GM21381 (cell line): Measurements from ENCODE around the gene NINJ1.

Experiments used
- ATAC-seq: cut with Tn5 transposase; IDR thresholded peaks from one replicate; pipeline ENCODE4 v1.9.1; 2021; ENCODE audit warnings: mild to moderate bottlenecking, moderate library complexity; ENCODE audit not compliant: unreplicated experiment

NINJ1 gene

DNA sequence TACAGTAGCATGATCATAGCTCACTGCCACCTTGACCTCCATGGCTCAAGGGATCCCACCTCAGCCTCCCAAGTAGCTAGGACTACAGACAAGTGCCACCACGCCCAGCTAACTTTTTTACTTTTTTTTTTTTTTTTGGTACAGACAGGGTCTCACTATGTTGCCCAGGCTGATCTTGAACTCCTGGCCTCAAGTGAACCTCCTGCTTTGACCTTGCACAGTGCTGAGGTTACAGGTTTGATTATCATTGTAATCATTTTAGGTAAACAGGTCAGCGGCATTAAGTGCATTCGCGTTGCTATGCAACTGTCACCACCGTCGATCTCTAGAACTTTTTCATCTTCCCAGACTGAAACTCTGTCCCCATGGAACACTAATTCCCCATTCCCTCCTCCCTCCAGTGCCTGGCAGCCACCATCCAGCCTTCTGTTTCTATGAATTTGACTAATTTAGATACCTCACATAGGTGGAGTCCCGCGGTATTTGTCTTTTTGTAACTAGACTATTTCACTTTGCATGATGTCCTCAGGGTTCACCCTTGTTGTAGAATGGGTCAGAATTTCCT is 43.9 kb downstream of the NINJ1 start:
- ATAC-seq = no peak

DNA sequence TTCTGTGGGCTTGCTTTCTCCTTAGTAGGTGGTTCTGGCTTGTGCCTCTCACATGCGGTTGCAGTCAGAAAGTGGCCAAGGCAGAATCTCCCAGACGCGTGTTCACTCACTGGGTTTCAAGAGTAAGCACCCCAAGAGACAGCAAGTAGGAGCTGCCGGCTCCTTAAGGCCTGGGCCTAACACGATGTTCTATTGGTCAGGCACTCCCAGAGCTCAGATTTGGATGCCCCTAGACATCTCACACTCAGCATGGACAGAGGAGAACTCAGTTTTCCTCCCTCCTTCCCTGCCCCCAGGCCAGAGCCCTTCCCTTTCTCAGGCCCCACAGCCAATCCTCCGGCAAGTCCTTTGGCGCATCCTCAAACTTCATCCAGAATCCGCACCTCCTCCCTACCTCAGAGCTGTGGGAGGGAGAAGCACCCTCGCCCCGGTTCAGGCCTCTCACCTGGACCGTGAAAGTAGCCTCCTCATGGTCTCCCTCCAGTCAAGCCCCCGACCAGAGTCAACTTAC is 44.5 kb downstream of the NINJ1 start:
- no peak for ATAC-seq

DNA sequence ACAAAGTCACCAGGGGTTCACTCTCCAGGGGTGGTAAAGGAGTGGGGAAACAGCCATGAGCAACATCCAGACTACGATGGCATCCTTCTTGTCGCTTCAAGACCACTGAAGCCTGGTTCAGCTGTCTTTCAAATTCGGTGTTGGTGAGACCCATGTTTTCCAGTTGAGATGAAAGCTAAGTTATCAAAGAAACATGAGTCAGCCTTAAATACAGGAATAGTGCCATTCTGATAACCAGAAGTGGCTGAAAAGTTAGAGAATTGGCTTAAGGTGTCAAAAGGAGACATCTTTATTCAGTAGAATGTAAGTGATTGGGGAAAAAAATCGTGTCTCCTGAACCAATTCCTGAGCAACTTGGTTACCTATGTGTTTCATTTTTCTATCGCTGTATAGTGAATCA is 45.0 kb downstream of the NINJ1 start:
- ATAC-seq = no peak

DNA sequence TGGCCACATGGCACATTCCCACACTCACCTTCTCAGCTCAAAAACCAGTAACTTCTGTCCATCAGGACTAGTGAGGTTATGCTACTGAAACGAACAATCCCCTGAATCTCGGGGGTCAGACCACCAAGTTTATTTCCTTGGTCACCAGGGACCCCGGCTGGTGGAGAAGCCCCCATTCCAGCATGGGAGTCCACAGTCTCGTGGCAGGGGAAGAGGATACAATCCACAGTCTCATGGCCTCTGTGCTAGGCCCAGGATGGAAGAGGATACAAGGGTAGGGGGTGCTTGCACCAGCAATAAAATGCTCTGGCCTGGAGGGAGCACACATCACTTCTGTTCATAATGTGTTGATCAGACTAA is 45.4 kb downstream of the NINJ1 start:
- no peak for ATAC-seq

DNA sequence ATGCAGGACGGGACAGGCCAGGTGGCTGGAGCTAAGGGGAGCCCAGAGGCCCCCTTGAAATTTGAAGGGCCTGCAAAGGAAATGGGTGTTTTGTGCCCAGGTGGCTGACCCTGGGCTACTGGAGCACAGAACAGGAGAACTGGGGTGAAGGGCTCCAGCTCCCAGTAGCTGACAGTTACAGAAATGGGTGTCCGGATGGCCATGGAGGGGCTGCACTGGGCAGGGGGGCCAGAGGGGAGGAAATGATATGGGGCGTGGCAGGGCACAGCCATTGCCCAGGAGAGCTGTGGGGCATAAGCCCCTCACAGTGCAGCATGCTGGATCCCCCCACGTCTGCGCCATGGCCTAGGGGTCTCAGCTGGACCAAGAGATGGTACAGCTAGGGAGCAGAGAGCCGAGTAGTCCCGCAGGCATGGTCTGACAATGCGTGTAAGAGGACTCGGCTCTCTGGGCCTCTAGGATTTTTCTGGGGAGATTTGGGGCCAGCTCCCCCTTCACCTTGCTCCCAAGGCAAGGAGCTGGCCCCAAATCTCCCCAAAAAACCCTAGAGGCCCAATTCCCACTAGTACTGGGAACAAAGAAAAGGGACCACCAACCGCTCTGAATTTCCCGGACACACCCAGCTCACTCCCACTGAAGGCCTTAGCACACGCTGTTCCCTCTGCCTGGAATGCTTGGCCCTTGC is 45.9 kb downstream of the NINJ1 start:
- no peak for ATAC-seq

DNA sequence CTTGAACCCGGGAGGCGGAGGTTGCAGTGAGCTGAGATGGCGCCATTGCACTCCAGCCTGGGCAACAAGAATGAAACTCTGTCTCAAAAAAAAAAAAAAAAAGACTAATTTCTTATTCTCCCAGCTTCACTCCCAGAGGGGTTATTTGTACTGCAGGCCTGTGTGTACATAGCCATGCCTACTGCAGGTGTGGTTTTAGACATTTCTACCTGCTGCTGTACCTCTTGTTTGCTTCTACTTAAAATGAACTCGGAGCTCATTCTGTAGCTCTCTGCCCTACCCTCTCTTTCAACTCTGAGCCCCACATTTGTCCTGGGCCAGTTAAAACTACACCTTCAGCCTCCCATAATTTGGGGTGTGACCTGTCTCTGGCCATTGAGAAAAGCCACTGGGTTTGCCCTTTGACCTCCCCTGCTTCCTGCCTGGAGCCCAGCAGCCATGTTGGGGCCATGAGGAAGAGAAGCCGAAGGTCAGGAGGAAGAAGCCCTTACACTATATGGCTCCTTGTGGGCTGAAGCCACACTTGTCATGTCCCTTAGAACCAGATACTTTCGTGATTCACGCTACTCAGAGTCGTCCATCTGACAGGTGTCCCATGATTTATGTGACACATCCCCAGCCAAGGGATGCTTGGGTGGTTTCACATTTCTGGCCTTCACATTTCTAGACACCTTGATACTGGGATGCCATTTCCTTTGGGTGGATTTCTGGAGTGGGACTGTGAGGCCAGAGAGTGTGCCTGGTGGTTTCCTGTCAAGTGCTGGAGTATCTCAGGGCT is 47.4 kb downstream of the NINJ1 start:
- no peak for ATAC-seq

DNA sequence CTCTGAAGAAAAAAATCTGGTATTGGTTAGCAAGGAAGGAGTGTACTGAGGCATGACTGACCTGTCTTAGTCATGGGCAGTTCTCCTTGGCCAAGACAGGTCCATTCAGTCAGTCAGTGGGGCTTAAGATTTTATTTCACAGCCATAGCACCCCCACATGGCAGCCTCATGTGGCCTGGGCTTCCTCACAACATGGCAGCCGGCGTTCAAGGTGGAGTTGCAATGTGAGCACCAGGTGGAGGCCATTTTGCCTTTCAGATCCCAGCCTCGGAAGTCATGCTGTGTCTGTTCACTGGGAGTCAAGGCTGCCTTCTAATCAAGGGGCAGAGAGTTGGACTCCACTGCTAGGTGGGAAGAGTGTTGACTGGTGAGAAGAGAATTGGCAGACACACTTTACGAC is 48.4 kb downstream of the NINJ1 start:
- ATAC-seq = no peak

DNA sequence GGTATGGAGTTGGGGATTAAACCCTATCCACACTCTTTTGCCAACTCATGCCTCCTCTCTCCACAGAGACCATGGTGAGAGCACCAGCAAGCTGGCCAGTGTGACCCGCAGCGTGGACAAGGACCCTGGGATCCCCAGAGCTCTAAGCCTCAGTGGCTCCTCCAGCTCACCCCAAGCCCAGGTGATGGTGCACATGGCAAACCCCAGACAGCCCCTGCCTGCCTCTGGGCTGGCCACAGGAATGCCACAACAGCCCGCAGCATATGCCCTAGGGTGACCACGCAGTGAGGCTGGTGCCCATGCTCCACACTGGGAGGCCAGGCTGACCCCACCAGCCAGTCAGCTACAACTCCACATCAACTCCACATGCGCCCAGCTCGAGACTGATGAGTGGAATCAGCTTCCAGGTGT is 49.6 kb downstream of the NINJ1 start:
- ATAC-seq = no peak

DNA sequence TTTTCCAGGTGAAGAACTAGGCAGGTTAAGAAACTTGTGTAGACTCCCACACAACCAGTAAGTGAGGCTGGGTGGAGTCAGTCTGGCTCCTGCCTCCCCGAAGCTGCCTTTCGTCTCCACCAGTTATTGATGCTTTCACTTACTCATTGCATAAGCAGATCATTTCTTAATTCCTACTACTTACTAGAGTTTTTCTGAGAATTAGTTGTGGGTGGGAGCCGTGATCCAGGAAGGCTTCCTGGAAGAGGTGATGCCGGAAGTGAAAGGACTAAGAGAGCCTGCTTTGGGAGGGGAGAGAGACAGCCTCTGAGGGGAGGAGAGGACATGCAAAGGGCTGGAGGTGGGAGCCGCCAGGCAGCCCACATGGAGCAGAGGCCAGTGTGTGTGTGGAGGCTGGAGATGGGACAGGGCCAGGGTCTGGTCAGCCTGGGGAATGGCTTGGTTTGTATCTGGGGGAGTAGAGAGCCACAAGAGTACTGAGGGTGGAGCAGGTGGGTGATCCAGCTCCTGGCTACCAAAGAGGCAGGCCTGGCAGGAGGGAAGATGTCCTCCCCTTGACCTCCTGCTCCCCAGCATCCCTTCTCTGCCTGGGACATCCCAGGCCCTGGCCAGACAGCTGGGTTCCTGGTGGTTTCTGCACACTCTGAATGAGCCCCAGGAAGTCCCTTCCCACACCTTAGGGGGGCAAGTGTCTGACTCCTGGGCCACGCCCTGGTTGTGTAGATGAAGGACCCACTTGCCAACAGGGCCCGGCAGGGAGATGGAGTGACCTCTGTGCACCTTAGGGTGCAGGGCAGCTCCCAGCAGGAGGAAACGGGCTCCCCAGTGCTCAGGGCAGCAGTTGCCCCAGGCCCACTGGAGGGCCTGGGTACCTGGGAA is 50.2 kb downstream of the NINJ1 start:
- ATAC-seq = no peak

DNA sequence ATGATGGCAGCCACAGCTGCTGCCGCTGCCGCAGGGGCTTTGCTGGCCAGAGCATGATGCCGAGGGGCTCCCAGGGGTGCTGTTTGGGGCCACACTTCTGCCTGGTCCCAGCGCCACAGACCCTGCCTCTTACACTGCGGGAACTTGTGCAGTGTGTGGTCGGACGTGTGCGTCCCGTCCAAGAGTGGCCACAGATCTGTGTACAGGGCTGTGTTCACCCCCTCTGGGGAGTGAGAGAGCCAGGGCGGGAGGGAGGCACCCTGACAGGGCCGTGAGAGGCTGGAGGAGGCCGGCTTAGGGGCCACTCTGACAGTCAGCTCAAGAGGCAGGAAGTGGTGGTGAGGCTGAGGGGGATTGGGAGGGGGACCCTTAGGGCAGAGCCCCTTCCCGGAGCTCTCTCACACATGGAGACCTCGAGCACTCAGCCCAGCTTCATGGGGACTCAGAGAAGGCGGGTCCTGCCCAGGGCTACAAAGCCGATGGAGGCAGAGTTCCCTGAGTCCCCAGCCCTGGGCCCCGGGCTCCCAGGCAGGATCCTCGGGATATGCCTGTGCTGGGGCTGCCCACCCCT is 51.1 kb downstream of the NINJ1 start:
- ATAC-seq = no peak

DNA sequence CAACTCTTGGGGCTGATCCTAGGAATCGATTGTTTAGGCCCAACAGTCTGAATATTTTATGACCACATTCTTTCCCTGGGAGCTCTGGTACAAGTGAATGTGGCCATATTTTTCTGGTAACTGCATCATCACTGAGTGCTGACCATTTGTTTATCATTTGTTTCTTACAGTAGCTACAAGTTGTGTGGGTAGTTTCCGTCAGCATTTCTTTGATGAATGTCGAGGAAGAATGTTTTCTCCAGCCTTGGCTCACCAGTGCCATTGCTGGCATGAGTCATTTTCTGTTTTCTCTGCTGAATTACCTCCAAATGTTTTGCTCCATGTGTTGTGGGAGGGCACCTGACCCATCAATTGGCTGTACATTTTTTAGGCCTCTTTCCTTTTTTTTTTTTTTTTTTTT is 52.1 kb downstream of the NINJ1 start:
- no peak for ATAC-seq

DNA sequence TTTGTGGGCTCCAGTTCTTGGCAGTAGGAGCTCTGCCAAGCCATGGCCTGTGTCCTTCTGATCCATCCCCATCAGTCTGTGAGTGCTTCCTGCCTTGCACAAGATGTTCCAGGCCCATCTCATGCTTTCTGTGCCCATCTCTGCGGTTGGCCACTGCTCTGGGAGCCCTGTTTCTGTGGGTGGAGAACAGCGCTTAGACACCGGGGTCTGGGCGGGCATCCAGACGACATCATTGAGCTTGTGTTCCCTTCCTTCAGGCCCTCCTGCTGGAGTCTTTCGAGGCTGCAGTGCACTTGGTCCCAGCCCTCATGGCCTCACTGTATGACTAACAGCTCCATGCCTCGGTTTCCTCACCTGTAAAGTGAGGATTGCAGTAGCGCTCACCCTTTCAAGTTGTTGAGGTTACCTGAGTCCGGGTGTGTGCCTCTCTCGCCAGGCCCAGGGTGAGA is 52.9 kb downstream of the NINJ1 start:
- ATAC-seq = no peak

DNA sequence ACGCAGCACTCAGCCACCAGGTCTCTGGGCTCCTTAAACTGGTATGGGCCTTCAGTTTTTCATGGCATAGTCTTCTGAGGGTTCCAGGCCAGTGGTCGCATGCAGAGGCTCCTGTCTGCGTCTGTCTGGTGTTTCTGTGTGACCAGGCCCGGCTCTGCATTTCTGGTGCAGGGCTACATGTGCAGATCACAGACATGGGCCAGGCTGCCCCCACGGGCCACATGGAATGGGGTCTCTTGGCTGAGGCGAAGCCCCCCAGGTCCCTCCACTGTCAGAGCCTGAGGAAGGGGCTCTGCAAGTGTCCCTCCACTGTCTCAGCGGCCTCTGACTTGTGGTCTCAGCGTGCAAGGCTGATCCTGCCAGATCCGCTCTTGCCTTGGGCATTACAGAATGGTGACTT is 53.6 kb downstream of the NINJ1 start:
- no peak for ATAC-seq

DNA sequence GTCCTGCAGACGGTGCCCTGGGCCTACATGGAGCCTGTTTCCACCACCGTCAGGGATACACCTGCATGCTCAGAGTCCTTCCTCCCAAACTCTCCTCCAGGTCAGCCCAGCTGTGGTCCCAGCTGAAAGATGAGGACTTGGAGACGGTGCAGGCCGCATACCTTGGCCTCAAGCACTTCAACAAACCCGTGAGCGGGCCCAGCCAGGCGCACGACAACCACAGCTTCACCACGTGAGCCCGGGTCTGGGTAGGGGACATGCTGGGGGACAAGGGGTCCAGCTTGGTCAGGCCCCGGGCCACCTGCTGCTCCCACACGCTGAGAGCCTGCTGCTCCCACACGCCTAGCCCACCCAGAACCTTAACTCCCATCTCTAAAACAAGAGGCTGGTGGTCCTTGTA is 54.7 kb downstream of the NINJ1 start:
- ATAC-seq = no peak

DNA sequence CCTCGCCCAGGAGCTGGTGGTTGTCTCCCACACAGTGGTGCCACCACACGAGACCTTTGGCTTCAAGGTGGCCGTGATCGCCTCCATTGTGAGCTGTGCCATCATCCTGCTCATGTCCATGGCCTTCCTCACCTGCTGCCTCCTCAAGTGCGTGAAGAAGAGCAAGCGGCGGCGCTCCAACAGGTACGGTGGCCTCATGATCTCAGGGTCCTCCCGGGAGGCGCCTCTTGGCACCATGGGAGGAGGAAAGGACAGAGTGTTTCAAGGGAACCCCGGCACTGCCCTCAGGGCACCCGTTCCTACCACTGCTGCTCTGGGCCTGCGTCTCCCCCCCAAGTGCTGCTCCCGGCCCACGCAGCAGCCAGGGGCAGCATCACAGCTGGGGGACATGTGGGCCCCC is 56.2 kb downstream of the NINJ1 start:
- no peak for ATAC-seq

DNA sequence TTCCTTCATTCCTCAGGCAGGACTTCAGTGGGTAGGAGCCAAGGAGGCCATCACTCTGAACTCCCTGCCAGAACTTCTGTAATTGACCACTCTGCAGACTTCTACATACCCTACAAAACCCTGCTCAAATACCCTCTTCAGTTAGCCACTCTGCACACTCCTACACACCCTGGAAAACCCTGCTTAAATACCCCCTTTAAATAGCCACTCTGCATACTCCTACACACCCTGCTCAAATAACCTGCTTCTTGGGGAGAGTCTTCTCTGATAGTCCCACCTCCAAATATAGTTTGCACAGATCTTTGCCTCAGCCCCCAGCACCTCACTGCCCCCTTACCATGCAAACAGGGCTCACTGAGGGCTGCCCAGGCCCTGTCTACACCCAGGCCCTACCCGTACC is 56.7 kb downstream of the NINJ1 start:
- no peak for ATAC-seq

DNA sequence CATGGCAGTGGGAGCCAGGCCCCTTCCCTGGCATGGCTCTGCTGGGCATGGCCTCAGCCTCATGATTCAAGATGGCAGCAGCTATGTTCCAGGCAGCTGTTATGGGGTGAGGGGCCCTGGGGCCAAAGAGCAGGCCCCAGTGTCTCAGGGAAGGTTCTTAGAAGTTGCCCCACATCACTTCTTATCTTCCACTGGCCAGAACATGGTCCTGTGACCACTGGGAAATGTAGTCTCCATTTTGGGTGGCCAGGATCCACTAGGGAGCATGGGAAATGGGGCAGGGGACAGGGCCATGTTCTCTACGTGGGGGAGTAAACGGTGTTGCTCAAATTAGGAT is 57.3 kb downstream of the NINJ1 start:
- ATAC-seq = no peak

DNA sequence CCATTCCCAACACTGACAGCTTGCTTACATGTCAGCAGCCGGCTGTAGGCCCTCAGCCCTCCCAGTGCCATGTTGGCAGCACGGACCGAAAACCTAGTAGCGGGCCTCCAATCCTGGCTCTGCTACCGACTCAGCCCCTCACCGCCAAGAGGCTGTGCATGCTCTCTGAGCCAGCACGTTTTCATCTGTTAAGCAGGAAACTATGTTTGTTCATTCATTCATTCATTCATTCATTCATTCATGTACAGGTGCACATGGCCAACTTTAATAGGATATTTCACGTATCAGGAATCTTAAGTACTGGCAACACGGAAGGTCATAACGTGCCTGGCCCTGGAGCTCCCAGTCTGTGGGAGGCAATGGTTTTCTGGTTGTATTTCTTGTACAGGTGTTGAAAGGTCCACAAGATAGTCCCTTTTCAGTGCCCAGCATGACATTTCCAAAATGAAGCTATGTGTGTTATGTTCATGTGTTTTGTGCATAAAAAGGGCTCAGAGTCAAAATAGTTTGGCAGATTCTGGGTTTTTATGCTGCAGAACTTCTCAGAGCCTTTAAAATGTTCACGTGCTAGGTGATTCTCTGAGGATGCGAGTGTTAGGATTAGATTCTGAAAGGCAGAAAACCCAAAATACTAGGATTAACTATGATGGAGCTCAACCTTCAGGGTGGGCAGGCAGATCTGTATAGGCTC is 57.8 kb downstream of the NINJ1 start:
- ATAC-seq = no peak

DNA sequence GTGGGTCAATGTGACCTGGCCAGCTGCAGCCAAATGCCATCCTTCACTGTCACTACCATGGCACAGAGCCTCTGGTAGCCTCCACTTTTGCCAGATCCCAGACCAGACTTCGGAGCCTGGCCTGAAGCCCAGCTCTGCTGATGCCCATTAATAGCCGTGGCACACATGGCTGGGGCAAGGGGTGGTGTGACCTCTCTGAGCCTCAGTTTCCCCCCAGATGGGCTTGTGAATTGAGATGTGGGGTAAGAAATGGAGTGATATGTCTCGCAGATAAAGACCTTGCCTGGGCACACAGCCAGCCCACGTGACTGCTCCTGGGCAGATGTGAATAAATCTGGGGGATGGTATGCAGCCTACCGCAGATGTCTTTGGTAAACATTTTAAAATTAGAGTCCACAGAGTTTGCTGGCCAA is 61.7 kb downstream of the NINJ1 start:
- ATAC-seq = no peak
